ENCODE measurements around the gene TDRD6. TPM values are rescaled to one million over a fixed set of nuclear protein-coding genes. Genes with fewer than 3 reads are reported as not detected.
A peak's percentile ranks its signal among the peaks of the same experiment; 100 is the strongest.

Gene TDRD6
- total and polyA plus RNA-seq, 4 donors, result 1.0 to 1.8 (median 1.6) TPM; not detected in 1

GRCh38 chr6:46667377-46667776, 20.3 kb upstream of the TDRD6 start:
- Histone ChIP-seq H3K9me3 (ENCODE audit: control insufficient read depth, low read length) (no peaks in the 10 kb centered on the region), H3K27ac (ENCODE audit: low read depth in 1 of 2, low read length in 2 of 2) (no peak overlapping the region), H3K4me1 (ENCODE audit: control insufficient read depth in 1 of 2, insufficient read depth in 2 of 2, low read length in 2 of 2) (no peaks in the 10 kb centered on the region), H3K4me3 (ENCODE audit: low read length in 2 of 2) (no peak overlapping the region), H3K36me3 (ENCODE audit: control insufficient read depth in 1 of 2, insufficient read depth in 2 of 2, low read length in 1 of 2) (peaks cover 0 to 5% of the 10 kb centered on the region in 2 donors), H3K27me3 (ENCODE audit: control insufficient read depth in 1 of 2, insufficient read depth in 2 of 2, low read length in 1 of 2) (no peaks in the 10 kb centered on the region)
- intact Hi-C loops (cut with DNase I), result no loop called here
- no peak for DNase-seq
- 92 to 95% methylated on average over 2 of the region's 2 CpGs for WGBS, 2 donors
- ATAC-seq (ENCODE audit: low FRiP score), result no peak

- Histone ChIP-seq H3K9me3 (ENCODE audit: control insufficient read depth, low read length) (no peaks in the 10 kb centered on the region), H3K27me3 (ENCODE audit: control insufficient read depth in 1 of 2, insufficient read depth in 2 of 2, low read length in 1 of 2) (no peaks in the 10 kb centered on the region), H3K36me3 (ENCODE audit: control insufficient read depth in 1 of 2, insufficient read depth in 2 of 2, low read length in 1 of 2) (peaks cover 0 to 5% of the 10 kb centered on the region in 2 donors), H3K4me3 (ENCODE audit: low read length in 2 of 2) (no peak overlapping the region), H3K27ac (ENCODE audit: low read depth in 1 of 2, low read length in 2 of 2) (no peak overlapping the region), H3K4me1 (ENCODE audit: control insufficient read depth in 1 of 2, insufficient read depth in 2 of 2, low read length in 2 of 2) (no peaks in the 10 kb centered on the region)
- ATAC-seq (ENCODE audit: low FRiP score), result no peak
- 86 to 93% methylated on average over 1 of the region's 1 CpG for WGBS, 2 donors
- DNase-seq, result no peak
- intact Hi-C loops (cut with DNase I), result no loop called here
These were observed 13.3 kb upstream of the TDRD6 start for GRCh38 chr6:46674410-46674809.

GRCh38 chr6:46676604-46677313, 10.9 kb upstream of the TDRD6 start:
- no peak for DNase-seq
- Histone ChIP-seq H3K4me3 (ENCODE audit: low read length in 2 of 2) (no peak overlapping the region), H3K27me3 (ENCODE audit: control insufficient read depth in 1 of 2, insufficient read depth in 2 of 2, low read length in 1 of 2) (no peaks in the 10 kb centered on the region), H3K9me3 (ENCODE audit: control insufficient read depth, low read length) (no peaks in the 10 kb centered on the region), H3K27ac (ENCODE audit: low read depth in 1 of 2, low read length in 2 of 2) (no peak overlapping the region), H3K36me3 (ENCODE audit: control insufficient read depth in 1 of 2, insufficient read depth in 2 of 2, low read length in 1 of 2) (peaks cover 0 to 5% of the 10 kb centered on the region in 2 donors), H3K4me1 (ENCODE audit: control insufficient read depth in 1 of 2, insufficient read depth in 2 of 2, low read length in 2 of 2) (no peaks in the 10 kb centered on the region)
- no peak for ATAC-seq (ENCODE audit: low FRiP score)
- 92 to 93% methylated on average over 6 of the region's 6 CpGs for WGBS, 2 donors
- intact Hi-C loops (cut with DNase I), result no loop called here

- DNase-seq (no peak), ATAC-seq (ENCODE audit: low FRiP score) (no peak)
- no peaks in the 10 kb centered on the region for H3K4me1 ChIP-seq (ENCODE audit: control insufficient read depth in 1 of 2, insufficient read depth in 2 of 2, low read length in 2 of 2)
- no peak overlapping the region for H3K4me3 ChIP-seq (ENCODE audit: low read length in 2 of 2)
- H3K9me3 ChIP-seq (ENCODE audit: control insufficient read depth, low read length), result no peaks in the 10 kb centered on the region
- 69 to 75% methylated on average over 4 of the region's 4 CpGs for WGBS, 2 donors
- H3K36me3 ChIP-seq (ENCODE audit: control insufficient read depth in 1 of 2, insufficient read depth in 2 of 2, low read length in 1 of 2), result peaks cover 0 to 2% of the 10 kb centered on the region in 2 donors
- H3K27ac ChIP-seq (ENCODE audit: low read depth in 1 of 2, low read length in 2 of 2), result no peak overlapping the region
- H3K27me3 ChIP-seq (ENCODE audit: control insufficient read depth in 1 of 2, insufficient read depth in 2 of 2, low read length in 1 of 2), result no peaks in the 10 kb centered on the region
- intact Hi-C loops (cut with DNase I), result no loop called here
These were observed 10.4 kb upstream of the TDRD6 start for GRCh38 chr6:46677314-46677654.

- no peaks in the 10 kb centered on the region for H3K9me3 ChIP-seq (ENCODE audit: control insufficient read depth, low read length)
- WGBS, 2 donors, result 60 to 64% methylated on average over 4 of the region's 4 CpGs
These were observed 2.9 kb upstream of the TDRD6 start for GRCh38 chr6:46684771-46685170.

GRCh38 chr6:46688117-46688965, 656 bp downstream of the TDRD6 start:
- H3K4me1 ChIP-seq (ENCODE audit: control insufficient read depth in 1 of 2, insufficient read depth in 2 of 2, low read length in 2 of 2), result no peaks in the 10 kb centered on the region
- no peaks in the 10 kb centered on the region for H3K27me3 ChIP-seq (ENCODE audit: control insufficient read depth in 1 of 2, insufficient read depth in 2 of 2, low read length in 1 of 2)
- 93 to 94% methylated on average over 82 to 85 of the region's 85 CpGs for WGBS, 2 donors
- ATAC-seq (ENCODE audit: low FRiP score) (peak; percentile 29), DNase-seq (peak in 1 of 2 donors; percentile 70)
- H3K36me3 ChIP-seq (ENCODE audit: control insufficient read depth in 1 of 2, insufficient read depth in 2 of 2, low read length in 1 of 2), result no peaks in the 10 kb centered on the region
- H3K9me3 ChIP-seq (ENCODE audit: control insufficient read depth, low read length), result no peaks in the 10 kb centered on the region
- H3K4me3 ChIP-seq (ENCODE audit: low read length in 2 of 2), result no peak overlapping the region
- intact Hi-C loops (cut with DNase I), result no loop called here
- no peak overlapping the region for H3K27ac ChIP-seq (ENCODE audit: low read depth in 1 of 2, low read length in 2 of 2)

More at GRCh38 chr6:46684771-46685170, 2.9 kb upstream of the TDRD6 start:
- DNase-seq (no peak), ATAC-seq (ENCODE audit: low FRiP score) (no peak)
- no peak overlapping the region for H3K27ac ChIP-seq (ENCODE audit: low read depth in 1 of 2, low read length in 2 of 2)
- H3K27me3 ChIP-seq (ENCODE audit: control insufficient read depth in 1 of 2, insufficient read depth in 2 of 2, low read length in 1 of 2), result no peaks in the 10 kb centered on the region
- H3K4me1 ChIP-seq (ENCODE audit: control insufficient read depth in 1 of 2, insufficient read depth in 2 of 2, low read length in 2 of 2), result no peaks in the 10 kb centered on the region
- no peak overlapping the region for H3K4me3 ChIP-seq (ENCODE audit: low read length in 2 of 2)
- intact Hi-C loops (cut with DNase I), result no loop called here
- H3K36me3 ChIP-seq (ENCODE audit: control insufficient read depth in 1 of 2, insufficient read depth in 2 of 2, low read length in 1 of 2), result no peaks in the 10 kb centered on the region

GRCh38 chr6:46688966-46689335, 1.3 kb downstream of the TDRD6 start:
- WGBS, 2 donors, result 98% methylated on average over 13 of the region's 13 CpGs
- DNase-seq (peak in 1 of 2 donors; percentile 61), ATAC-seq (ENCODE audit: low FRiP score) (no peak)
- no peak overlapping the region for H3K4me3 ChIP-seq (ENCODE audit: low read length in 2 of 2)
- no peaks in the 10 kb centered on the region for H3K4me1 ChIP-seq (ENCODE audit: control insufficient read depth in 1 of 2, insufficient read depth in 2 of 2, low read length in 2 of 2)
- no peaks in the 10 kb centered on the region for H3K27me3 ChIP-seq (ENCODE audit: control insufficient read depth in 1 of 2, insufficient read depth in 2 of 2, low read length in 1 of 2)
- H3K27ac ChIP-seq (ENCODE audit: low read depth in 1 of 2, low read length in 2 of 2), result no peak overlapping the region
- H3K36me3 ChIP-seq (ENCODE audit: control insufficient read depth in 1 of 2, insufficient read depth in 2 of 2, low read length in 1 of 2), result no peaks in the 10 kb centered on the region
- no peaks in the 10 kb centered on the region for H3K9me3 ChIP-seq (ENCODE audit: control insufficient read depth, low read length)
- intact Hi-C loops (cut with DNase I), result no loop called here

GRCh38 chr6:46689657-46690056, 2.0 kb downstream of the TDRD6 start:
- intact Hi-C loops (cut with DNase I), result no loop called here
- Histone ChIP-seq H3K27ac (ENCODE audit: low read depth in 1 of 2, low read length in 2 of 2) (no peak overlapping the region), H3K4me3 (ENCODE audit: low read length in 2 of 2) (no peak overlapping the region), H3K9me3 (ENCODE audit: control insufficient read depth, low read length) (no peaks in the 10 kb centered on the region), H3K4me1 (ENCODE audit: control insufficient read depth in 1 of 2, insufficient read depth in 2 of 2, low read length in 2 of 2) (no peaks in the 10 kb centered on the region), H3K36me3 (ENCODE audit: control insufficient read depth in 1 of 2, insufficient read depth in 2 of 2, low read length in 1 of 2) (no peaks in the 10 kb centered on the region), H3K27me3 (ENCODE audit: control insufficient read depth in 1 of 2, insufficient read depth in 2 of 2, low read length in 1 of 2) (no peaks in the 10 kb centered on the region)
- ATAC-seq (ENCODE audit: low FRiP score) (no peak), DNase-seq (no peak)
- 84 to 93% methylated on average over 3 of the region's 3 CpGs for WGBS, 2 donors

Measured in aorta (tissue), 5 donors.